ENCODE results near the gene CRIM1.

CRIM1 gene

DNA sequence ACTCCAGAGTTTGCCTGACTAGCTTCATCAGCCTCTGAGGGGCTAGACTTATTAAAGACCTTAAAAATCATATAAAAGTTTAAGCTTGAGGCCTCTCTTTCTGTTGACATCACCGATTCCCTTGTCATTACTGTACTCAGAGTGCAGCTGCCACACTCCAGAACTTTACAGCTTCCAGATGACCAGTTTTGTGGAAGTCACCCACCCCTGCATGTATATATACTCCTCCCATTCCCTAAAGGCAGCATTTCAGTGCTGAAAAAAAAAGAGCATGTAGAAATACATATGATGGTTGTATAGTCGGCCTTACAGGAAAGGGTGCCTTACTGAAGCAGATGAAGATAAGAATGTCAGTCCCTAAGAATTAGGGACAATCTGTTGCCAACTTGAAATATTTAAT lies 125.1 kb downstream of the CRIM1 start:
- DNase-seq (ENCODE audit: low read depth in 1 of 2, low spot score in 1 of 2): no peak

DNA sequence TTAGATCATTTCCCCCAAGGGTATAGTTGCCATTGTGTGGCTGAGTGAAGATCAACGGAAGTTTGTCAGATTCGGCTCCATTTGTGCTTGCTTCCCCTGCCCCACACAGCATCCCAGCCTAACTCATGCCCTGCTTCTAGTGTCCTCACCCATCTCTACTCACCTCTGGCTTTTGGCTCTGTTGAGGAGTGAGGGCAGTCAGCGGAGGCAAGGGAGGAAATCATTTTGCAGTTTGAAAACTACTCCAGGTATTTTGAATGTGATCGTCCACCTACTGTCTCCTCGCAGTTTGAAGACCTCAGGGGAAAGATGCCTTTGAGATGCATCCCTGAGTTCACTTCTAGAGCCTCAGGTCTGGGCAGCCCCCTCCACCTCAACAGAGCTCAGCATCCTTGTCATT lies 126.1 kb downstream of the CRIM1 start:
- DNase-seq (ENCODE audit: low read depth in 1 of 2, low spot score in 1 of 2): no peak

DNA sequence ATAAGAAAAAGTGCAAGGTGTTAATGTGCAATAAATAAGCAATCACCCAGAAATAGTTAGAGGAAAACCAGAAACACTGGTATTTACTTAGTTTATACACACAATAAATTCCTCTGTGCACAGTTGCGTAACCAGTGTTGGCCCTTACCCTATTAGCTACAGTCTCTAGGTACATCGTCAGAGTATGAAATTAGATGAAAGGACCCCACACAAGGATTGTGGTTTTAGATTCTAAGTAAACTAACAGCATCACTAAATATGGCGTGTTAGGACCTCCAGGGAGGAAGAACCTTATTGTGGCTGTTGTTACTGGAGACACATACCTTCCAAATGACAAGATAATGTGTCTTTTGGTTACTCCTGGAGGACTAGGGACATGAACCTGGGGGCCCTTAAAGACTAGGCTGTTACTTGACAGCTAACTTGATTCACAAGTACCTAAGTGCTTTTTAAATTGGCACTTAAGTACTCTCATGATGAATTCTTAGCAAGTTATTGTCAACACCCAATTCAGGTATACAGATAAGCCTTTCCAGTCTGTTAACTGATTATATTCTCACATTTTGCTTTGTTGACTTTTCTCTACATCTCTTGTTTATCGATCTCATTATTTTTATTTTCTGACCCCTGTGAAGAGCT lies 127.1 kb downstream of the CRIM1 start:
- DNase-seq (ENCODE audit: low read depth in 1 of 2, low spot score in 1 of 2): no peak

DNA sequence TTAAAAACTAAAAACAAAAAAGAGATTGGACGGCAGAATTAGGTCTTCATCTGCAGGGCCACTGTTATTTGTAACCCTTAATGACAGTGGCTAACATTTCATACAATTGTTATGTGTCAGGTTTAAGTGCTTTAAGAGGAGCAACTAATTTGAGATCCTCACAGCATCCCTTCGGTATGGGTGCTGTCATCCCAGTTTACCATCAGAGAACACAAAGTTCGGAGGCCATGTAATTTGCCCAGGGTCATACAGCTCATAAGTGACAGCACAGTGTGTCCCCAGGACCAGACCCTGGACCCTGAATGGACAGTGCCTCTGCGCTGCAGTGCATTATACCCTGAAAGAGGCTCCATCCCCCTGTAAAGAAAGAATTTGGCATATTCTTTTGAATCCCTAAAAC lies 127.7 kb downstream of the CRIM1 start:
- DNase-seq (ENCODE audit: low read depth in 1 of 2, low spot score in 1 of 2): no peak

DNA sequence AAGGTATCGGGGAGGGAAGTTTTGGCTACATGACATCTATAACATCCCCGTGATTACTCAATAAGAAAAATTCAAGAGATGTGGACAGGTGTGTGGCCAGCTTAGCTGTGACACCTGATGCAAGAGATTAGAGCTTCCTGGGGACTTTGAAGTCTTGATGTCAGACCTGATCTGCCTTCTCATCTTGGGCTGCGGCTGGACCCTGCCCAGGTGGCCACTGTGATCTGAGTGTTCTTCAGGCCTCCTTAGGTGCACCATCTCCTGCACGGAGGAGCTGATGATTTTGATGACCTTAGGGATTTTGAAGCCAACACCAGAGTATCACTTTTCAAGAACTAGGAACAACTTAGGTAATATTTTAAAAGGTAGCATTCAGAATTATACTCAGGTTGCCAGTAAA lies 128.9 kb downstream of the CRIM1 start:
- DNase-seq (ENCODE audit: low read depth in 1 of 2, low spot score in 1 of 2): no peak

DNA sequence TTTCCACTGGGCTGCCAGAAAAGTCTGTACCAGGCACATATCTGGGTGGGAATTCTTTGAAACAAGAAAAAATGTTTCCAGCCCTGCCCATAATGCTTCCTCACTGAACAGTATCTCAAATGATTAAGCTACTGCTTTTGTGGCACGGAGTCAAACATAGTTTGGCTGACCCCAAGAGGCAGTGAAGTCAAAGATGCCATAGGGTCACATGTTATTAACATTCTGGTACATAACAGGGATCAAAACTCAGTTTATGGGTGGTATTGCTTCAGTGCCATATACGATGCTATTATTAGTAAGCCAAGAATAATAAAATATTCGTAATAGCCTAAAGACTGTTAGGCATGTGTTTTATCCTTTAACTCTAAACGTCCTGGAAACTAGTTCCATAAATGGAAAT lies 129.9 kb downstream of the CRIM1 start:
- no peak for DNase-seq (ENCODE audit: low read depth in 1 of 2, low spot score in 1 of 2)

DNA sequence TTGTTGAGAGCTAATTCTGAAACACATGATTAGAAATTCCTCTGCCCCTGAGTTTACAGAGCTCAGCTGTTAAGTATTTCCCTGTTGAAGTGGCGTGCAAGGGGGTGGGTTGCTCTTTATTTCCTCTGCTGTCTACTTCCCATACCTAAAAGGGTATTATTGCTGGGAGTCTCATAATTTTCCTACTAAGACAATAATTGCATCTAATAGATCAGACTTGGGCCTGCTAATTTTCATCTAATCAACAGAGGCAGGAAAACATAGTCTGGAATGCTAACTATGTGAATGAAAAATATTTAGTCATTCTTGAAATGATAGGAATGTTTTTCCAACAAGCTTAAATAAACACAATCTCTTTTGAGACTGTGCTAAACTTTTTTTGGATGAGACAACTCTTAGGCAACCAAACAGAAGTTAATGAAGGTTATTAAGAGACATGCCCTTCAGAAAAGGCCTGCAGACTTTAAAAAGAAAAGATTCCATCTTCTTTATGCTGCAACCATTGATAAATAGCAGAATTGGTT lies 131.0 kb downstream of the CRIM1 start:
- DNase-seq (ENCODE audit: low read depth in 1 of 2, low spot score in 1 of 2): no peak

DNA sequence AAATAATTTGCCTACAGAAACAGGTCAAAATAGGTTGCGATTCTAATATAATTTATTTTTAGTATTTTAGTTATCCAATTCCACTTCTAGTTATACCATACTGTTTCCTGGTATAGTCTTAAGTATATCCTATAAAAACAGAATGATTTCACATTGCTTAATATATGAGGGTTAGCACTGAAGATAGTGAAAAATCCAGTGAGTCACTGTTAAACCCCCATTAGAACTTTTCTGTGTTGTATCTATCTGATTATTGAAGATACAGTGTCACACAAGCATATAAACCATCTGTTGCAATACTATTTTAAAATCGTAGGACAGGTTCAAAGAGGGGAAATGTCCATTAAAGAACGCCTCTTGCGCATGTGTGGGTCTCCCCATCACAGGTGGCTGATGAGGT lies 132.4 kb downstream of the CRIM1 start:
- DNase-seq (ENCODE audit: low read depth in 1 of 2, low spot score in 1 of 2): no peak

DNA sequence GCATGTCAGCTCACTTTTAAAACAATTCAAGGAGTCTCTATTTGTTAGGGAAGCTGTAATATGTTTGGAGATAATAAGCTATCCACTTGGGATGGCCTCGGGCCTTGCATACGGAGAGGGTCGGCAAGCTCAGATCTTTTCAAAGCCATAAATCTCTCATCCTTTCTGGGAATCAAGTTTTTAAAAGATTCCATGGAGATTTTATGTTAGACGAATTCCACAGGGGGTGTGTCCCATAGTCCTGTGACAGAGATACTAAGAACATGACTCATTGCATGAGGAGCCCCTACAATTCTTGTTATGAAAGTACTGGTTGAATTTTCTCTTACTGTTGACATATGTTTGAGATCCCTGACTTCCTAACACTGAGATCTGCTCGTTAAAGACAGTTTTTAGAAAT lies 133.7 kb downstream of the CRIM1 start:
- no peak for DNase-seq (ENCODE audit: low read depth in 1 of 2, low spot score in 1 of 2)

DNA sequence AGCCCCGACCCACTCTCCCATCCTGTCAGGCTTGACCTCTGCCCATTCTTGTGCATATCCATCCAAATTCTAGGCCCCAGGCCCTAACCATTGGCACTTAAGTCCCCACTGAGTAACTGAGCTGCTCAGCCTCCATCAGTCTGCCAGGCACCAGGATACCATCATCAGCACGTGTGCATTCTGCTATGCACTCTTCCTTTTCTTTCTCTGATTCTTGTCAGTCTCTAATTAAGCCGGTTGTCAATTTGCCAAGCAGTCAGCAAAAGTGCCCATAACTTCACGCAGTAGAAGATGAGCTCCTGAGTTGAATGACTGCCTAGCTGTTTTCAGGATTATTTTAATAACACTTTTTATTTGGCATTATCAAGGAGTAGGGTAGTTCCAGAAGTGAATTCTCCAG lies 135.2 kb downstream of the CRIM1 start:
- no peak for DNase-seq (ENCODE audit: low read depth in 1 of 2, low spot score in 1 of 2)

DNA sequence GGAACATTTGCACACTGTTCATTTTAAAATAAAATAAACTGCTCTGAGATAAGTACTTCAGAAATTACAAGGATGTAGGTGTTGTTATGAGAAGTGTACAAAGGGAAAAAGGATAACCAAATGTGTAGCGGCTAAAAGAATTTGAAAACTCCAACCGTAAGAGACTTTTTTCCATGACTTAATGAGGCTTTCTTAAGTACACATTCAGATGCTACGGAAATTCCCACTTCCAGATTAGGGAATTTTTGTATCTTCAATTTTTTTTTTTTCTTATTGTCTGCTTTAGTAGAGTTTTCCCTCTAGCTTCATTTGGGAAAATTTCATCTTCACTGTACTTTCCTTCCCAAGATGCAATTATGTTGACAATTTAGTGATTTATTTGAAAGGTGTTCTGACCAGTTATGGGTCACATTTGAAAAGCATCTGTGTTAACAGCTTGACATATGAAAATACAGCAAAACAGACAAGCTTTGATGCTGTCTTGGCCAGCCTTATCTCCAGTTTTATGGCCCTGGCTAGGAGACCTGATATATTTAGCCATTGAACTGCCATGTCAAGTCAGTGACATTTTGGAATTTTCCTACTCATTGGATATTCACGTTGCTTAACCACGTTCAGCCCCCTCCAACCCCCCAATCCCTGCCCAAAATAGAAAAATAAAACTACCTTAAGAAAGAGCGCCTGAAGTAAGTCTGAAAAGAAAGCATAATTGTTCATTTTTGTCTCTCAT lies 136.8 kb downstream of the CRIM1 start:
- DNase-seq (ENCODE audit: low read depth in 1 of 2, low spot score in 1 of 2): no peak

DNA sequence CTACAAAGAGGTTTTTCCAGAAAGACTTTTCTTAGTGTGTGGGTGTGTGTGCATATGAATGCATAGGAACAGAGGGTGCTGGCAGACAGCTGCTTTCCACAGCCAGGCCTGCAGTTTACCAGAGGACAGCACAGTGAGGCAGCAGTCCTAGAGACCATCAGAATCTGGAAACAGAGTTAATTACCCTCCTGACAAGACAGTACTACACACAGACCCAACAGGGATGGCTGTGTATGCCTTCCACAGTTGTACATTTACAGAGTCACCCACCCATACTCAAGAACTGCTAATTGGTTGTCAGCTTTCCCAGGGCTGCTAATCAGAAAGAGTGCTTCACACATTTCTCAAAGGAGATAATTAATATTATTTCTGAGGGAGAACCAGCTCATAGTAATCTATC lies 137.7 kb downstream of the CRIM1 start:
- no peak for DNase-seq (ENCODE audit: low read depth in 1 of 2, low spot score in 1 of 2)

DNA sequence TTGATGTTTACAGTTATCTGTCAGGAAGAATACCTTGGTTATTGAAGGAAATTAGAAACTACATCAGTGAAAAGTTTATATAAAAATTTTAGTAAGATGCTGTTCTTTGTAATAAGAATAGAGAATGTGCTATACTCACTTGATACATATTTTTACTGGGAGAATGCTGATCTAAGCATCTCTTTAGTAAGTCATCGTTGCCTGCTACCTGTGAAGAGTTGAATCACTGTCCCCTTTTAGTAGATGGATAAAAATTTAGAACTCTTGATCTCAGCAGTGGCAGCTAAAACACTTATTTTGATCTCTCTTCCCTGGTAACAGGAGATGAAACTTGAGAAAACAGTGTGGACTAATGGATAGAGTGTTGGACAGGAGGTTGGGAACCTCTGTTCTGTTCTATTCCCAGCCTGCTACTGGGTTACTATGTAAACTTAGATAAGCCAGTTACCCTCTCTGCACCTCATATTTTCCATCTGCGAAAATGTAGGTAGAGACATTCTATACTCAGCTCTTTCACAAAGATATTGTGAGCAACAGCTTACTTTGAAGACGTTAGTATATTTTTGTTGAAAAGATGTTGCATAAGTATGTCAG lies 142.1 kb downstream of the CRIM1 start:
- no peak for DNase-seq (ENCODE audit: low read depth in 1 of 2, low spot score in 1 of 2)

DNA sequence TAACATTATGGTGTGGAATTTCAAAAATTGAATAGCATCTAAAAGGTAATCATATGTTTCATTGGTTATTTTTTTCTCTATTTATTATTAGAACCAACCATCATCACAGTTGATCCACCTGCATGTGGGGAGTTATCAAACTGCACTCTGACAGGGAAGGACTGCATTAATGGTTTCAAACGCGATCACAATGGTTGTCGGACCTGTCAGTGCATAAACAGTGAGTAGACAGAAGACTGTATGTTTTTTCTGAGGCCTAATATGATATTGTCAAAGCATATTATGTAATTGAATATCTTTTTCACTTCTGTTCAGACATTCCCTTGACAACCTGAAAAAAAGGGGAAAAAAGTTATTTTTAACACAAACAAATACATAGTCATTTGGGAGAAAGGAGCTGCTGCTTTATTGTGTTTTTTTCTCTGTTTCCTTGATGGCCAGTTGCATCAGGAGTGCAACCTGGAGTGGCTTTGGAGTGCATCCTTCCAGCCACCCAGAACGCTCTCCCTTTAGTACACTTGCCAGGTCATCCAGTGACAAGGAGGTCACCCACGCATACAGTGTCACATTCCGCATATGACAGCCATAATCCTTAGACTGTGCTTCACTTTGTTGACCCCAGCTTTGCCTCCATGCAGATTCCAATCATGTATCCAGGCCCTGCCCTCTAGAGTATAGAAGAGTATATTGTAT lies 143.7 kb downstream of the CRIM1 start:
- DNase-seq (ENCODE audit: low read depth in 1 of 2, low spot score in 1 of 2): no peak

DNA sequence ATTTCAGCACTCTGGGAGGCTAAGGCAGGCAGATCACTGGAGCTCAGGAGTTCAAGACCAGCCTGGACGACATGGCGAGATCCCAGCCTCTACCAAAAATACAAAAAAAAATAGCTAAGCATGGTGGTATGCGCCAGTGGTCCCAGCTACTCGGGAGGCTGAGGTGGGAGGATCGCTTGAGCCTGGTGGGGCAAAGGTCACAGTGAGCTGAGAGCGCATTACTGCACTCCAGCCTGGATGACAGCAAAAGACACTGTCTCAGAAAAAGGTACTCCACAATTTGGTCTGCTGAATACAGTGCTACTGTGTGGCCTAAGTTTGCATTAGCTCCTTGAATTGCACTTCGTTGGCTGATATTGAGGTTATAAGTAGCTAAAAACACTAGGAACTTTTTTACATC lies 144.5 kb downstream of the CRIM1 start:
- DNase-seq (ENCODE audit: low read depth in 1 of 2, low spot score in 1 of 2): no peak

DNA sequence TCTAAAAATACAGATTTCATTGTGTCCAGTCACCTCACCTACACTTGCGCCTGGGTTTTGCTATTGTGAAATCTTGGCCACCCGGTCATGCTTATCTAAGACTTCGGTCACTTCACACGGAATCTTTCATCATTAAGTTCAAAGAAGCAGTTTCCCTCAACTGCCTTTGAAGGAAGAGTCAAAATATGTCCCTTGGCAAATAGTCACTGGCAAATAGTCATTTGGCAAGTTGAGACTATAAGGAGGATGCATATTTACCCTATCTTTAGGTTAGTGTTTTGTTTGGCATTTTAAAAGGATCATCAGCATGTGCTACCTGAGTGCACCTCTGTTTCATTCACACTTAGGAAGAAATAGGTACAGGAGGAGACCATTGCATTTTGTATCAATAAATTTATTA lies 146.5 kb downstream of the CRIM1 start:
- DNase-seq (ENCODE audit: low read depth in 1 of 2, low spot score in 1 of 2): no peak

DNA sequence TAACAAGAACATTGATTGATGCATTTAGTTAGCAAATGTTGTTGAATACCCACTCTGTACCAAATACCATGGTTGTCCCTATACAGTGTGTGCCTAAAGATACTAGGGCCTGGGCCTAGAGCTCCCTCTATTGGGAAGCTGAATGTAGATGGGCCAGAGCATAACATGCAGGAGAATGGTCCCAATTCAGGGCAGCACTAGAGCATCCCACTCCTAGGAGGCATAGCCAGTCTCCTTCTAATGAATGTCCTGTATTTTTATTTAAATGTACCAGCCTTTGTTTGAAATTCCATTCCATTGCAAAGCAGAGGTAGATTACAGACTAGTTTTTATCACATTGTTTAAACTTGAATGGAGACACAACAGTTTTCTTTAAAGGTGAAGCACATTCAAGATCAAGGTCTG lies 151.8 kb downstream of the CRIM1 start:
- DNase-seq (ENCODE audit: low read depth in 1 of 2, low spot score in 1 of 2): no peak

DNA sequence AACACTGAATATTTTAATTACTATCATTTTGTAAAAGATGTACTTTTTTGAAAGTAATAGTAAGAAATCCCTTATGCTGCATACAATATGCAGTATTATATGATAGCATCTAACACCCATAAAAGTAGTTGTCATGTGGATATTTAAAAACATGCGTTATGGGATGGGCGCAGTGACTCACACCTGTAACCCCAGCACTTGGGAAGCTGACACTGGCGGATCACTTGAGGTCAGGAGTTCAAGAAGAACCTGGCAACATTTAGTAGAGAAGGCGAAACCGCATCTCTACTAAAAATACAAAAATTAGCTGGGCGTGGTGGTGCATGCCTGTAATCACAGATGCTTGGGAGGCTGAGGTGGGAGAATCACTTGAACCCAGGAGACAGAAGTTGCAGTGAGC lies 153.5 kb downstream of the CRIM1 start:
- DNase-seq (ENCODE audit: low read depth in 1 of 2, low spot score in 1 of 2): no peak

DNA sequence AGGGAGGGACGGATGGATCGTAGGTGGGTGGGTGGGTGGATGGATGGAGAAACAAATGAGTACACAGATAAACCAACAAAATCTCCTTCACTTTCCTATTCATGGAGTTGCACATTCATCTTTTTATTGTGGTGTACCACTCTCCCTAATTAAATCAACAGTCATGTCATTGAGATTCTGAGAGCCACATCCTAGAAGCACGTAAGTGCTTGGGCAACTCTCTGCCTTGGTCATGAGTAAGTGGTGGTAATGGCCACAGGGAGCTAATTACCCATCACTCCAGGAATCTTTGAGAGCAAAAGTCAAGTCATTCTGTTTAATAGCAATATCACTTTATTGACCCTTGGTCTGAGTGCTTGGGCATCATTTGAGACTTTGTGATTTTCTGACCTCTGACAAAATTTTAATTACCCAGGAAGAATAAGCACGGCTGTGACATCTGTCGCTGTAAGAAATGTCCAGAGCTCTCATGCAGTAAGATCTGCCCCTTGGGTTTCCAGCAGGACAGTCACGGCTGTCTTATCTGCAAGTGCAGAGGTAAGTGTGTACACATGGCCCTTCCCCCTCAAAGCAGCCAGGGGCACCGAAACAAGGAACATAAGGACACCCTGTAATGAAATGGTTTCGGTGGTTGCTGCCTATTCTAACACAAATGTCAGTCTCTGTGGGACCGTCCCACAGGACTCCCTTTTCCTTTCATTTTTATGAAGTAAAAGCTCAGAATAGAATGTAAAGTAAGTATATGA lies 156.5 kb downstream of the CRIM1 start:
- no peak for DNase-seq (ENCODE audit: low read depth in 1 of 2, low spot score in 1 of 2)

DNA sequence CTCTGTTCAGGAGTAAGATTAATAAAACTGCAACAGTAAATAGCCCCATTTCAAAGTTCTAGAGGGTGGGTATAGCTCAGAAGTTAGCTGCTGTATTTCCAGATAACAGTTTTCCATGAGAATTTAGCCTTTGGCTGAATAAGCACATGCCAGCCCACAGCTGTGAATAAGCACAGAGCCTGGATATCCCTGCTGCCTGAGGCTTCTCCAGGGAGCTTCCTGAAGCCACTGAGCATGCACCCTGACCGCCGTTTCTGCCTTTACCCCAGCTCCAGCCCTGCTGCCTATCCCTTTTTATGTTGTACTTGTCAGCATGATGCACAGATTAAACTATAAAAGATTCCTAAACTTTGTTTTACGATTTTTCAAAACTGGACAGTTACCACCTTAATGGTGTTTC lies 157.1 kb downstream of the CRIM1 start:
- DNase-seq (ENCODE audit: low read depth in 1 of 2, low spot score in 1 of 2): no peak

DNA sequence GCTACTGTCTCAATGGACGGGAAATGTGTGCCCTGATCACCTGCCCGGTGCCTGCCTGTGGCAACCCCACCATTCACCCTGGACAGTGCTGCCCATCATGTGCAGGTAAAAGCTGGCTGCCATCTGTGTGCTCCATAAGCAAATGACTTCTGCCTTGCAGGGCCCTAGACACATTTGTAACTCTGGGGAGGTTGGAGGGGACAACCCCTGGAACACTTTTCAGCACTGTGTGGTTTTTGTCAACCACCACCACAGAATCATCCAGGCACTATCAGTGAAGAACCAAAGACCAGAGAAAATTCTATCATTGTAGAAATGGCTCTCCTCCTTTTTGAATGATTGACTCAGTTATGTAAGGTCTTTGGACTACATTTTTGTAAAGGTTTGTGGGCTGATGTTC lies 158.1 kb downstream of the CRIM1 start:
- DNase-seq (ENCODE audit: low read depth in 1 of 2, low spot score in 1 of 2): no peak
